ENCODE data around the gene ATG2A.
"Not testable (repeated sequence)": the region's sequence is repeated elsewhere in the genome, so short reads cannot be mapped to it uniquely, and the experiment has no call there.

Gene ATG2A

DNA sequence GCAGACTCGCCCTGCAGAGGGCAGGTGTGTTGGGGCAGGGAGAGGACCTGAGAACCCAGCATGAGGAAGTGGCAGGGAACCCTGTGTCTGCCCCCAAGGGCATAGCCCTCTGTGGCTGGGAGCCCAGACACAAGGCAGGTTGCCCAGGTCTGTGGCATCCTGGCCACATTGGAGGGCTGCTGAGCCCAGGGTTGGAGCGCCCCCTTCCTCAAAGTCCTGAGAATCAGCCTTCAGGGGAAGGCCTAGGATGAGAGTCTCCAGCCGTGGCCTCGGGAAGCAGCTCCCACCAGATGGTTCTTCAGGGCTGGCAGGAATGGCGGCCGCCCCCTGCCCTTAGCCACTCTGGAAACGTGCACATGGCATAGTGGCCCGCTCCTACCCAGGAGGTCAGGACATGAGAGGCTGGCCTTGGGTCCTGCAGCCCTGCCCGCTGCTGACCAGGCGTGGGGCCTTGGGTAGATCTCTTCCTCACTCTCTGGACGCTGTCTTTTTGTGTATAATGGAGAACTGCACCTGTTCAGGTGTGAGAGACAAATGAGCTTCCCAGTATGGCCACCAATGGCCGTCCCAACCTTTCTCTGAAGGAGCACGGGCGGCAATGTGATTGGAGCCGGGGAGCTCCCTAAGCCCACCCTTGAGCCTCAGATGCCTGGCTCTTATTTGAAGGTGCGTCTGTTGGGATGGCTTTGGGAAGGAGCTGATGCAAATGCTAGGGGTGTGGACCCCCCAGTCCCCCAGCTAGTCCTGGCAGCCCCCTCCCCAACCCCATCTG is 68.0 kb downstream of the ATG2A start:
- Histone ChIP-seq H3K9ac (ENCODE audit: low read depth, low read length) (no peak overlapping the region), H3K4me1 (ENCODE audit: insufficient read depth, low read length) (peaks cover 14% of the 10 kb centered on the region), H3K9me3 (ENCODE audit: control insufficient read depth, insufficient read depth, low read length) (no peaks in the 10 kb centered on the region), H3K36me3 (ENCODE audit: insufficient read depth, low read length) (no peaks in the 10 kb centered on the region)

GRCh38 chr11:64848214-64848825 is 68.7 kb downstream of the ATG2A start:
- H3K4me1 ChIP-seq (ENCODE audit: insufficient read depth, low read length), result peaks cover 16% of the 10 kb centered on the region
- no peak overlapping the region for H3K9ac ChIP-seq (ENCODE audit: low read depth, low read length)
- no peaks in the 10 kb centered on the region for H3K9me3 ChIP-seq (ENCODE audit: control insufficient read depth, insufficient read depth, low read length)

GRCh38 chr11:64846998-64847666 is 69.9 kb downstream of the ATG2A start:
- Histone ChIP-seq H3K9me3 (ENCODE audit: control insufficient read depth, insufficient read depth, low read length) (no peaks in the 10 kb centered on the region), H3K4me1 (ENCODE audit: insufficient read depth, low read length) (peaks cover 28% of the 10 kb centered on the region), H3K9ac (ENCODE audit: low read depth, low read length) (no peak overlapping the region), H3K36me3 (ENCODE audit: insufficient read depth, low read length) (no peaks in the 10 kb centered on the region)

More at GRCh38 chr11:64848214-64848825, 68.7 kb downstream of the ATG2A start:
- H3K36me3 ChIP-seq (ENCODE audit: insufficient read depth, low read length), result no peaks in the 10 kb centered on the region

DNA sequence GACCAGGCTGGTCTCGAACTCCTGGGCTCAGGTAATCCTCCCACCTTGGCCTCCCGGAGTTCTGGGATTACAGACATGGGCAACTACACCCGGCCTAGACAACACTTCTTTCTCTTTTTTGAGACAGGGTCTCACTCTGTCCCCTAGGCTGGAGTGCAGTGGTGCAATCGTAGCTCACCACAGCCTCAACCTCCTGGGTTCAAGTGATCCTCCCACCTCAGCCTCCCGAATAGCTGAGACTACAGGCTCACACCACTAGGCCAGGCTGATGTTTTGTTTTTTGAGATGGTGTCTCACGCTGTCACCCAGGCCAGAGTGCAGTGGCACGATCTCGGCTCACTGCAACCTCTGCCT is 71.3 kb downstream of the ATG2A start:
- H3K9ac ChIP-seq (ENCODE audit: low read depth, low read length); H3K36me3 ChIP-seq (ENCODE audit: insufficient read depth, low read length); H3K9me3 ChIP-seq (ENCODE audit: control insufficient read depth, insufficient read depth, low read length): not testable (repeated sequence)
- peaks cover 21% of the 10 kb centered on the region; the same call in 1 of the 2 replicates for H3K4me1 ChIP-seq (ENCODE audit: insufficient read depth, low read length)

GRCh38 chr11:64845129-64845775 is 71.8 kb downstream of the ATG2A start:
- no peaks in the 10 kb centered on the region for H3K36me3 ChIP-seq (ENCODE audit: insufficient read depth, low read length)
- H3K4me1 ChIP-seq (ENCODE audit: insufficient read depth, low read length), result peaks cover 21% of the 10 kb centered on the region; the same call in 1 of the 2 replicates
- no peaks in the 10 kb centered on the region for H3K9me3 ChIP-seq (ENCODE audit: control insufficient read depth, insufficient read depth, low read length)
- peak overlapping the region; percentile 72; the same call in 1 of the 2 replicates for H3K9ac ChIP-seq (ENCODE audit: low read depth, low read length)
